ENCODE measurements around the gene PTGR2.
"Not testable (repeated sequence)": the region's sequence is repeated elsewhere in the genome, so short reads cannot be mapped to it uniquely, and the experiment has no call there.

- not testable (repeated sequence) for TF ChIP-seq CTCF (IDR thresholded peaks at IDR 0.05; ENCODE audit: low read length); EZH2 (IDR thresholded peaks at IDR 0.05; ENCODE audit: borderline replicate concordance, low read length)
Measured at GRCh38 chr14:73894180-73894687, 42.6 kb downstream of the PTGR2 start.

All from OCI-LY1 (cell line).